GM19099 (cell line): ENCODE data around the gene MS4A3.

Experiments used
- POLR2A ChIP-seq: IDR thresholded peaks from 3 replicates; pipeline ENCODE4 v1.6.1; 2011; ENCODE audit warnings: low read depth; ENCODE audit not compliant: insufficient read length; ENCODE audit errors: extremely low read depth

MS4A3 gene, protein sequence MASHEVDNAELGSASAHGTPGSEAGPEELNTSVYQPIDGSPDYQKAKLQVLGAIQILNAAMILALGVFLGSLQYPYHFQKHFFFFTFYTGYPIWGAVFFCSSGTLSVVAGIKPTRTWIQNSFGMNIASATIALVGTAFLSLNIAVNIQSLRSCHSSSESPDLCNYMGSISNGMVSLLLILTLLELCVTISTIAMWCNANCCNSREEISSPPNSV

GRCh38 chr11:60056349-60056969 lies at the start of gene MS4A3:
TSS of gene MS4A3 (plus strand) at chr11:60056665. CDS start at chr11:60061161, 4,496 bp downstream.
- no peak for TF ChIP-seq POLR2A

DNA sequence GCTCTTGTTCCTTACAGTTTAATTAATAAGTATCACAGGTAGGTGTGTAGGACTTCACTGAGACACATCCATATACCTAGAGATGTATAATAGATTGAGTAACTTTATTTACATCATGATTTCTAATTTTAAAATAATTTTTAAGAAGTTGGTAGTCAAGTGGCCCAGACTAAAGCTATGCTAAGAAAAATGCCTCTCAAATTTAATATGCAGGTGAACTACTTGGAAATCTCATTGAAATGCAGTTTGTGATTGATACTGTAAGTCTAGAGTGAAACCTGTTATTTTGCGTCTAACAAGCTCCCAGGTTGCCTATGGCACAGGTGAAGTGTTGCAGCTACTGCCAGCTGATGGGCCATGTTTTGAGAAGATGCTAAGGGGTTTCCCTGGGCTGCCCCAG lies 39.6 kb upstream of the MS4A3 start, which contains the start of gene OOSP4B:
Gene OOSP4B, plus strand, starts transcription at position 301 of the 400 bp plus-strand sequence.
- TF ChIP-seq POLR2A, result no peak

DNA sequence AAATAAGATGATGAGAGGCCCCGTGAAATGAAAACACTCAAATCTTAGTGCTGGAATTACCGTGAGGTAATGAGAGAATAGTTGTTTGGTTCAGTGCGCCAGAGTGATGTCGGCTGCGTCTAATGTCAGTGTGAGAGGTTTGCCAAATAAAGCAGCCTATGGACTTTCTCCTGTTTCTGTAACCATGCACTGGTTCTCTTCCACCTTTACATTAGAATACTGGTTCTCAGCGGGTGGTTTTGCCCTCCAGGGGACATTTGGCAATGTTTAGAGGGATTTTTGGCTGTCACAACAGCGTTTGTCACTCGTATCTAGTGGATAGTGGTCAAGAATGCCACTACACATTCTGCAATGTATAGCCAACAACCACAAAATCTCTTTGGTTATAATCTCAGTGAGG lies 38.4 kb upstream of the MS4A3 start:
- no peak for TF ChIP-seq POLR2A

DNA sequence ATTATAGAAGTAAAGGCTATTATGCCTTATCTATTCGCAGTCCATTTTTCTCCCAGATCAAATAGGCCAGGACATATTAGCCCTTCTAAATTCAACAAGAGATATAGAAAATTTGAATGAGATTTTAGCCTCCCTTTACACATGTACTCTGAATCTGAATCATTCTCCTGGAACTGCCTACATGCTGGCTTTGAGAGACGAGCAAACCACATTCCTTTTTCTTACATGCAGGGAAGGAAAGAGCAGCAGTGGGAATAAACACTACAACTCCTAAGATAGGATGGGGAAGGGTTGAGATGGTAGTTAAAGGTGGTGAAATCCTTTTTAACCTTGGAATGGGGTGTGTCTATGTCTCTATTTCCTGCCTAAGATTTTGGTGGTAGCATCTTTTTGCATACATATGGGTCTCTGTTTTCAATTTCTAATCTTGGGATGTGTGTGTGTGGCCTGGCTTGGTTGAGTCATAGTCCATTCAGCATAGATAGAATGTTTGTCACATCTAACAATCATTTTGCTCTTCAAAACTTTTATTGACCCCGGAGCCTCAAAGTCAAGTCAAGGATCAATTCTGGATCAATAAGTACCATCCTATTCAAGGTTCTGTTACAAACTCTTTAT lies 27.3 kb upstream of the MS4A3 start:
- no peak for TF ChIP-seq POLR2A

DNA sequence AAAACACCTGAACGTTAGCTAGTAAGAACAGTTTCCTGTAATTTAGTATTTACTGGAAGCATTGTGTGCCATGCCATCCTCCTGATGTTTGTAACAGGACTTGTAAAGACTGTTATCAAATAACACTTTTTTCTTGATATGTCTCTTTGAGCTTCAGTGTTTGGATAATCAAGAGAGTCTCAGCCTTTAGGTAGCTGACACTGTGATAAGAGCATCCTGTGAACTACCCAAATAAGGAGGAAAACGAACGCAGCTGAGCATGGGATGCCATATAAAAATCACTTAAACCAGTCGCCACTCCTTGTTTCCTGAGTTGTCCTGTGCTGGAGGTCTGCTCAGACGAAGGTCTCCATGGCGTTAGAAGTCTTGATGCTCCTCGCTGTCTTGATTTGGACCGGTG lies 16.4 kb upstream of the MS4A3 start, which contains the start of gene OOSP2:
Gene OOSP2, plus strand, starts transcription at position 301 of the 400 bp plus-strand sequence. Its CDS starts 51 bp downstream, at position 352.
- no peak for TF ChIP-seq POLR2A

- no peak for TF ChIP-seq POLR2A
These were observed 2.6 kb downstream of the MS4A3 start for GRCh38 chr11:60059052-60059451.

GRCh38 chr11:60059521-60060240 lies 3.2 kb downstream of the MS4A3 start:
- TF ChIP-seq POLR2A, result no peak

- TF ChIP-seq POLR2A, result no peak
These were observed 7.6 kb downstream of the MS4A3 start for GRCh38 chr11:60064111-60064510.

GRCh38 chr11:60065801-60066200 lies 9.3 kb downstream of the MS4A3 start:
- TF ChIP-seq POLR2A, result no peak

DNA sequence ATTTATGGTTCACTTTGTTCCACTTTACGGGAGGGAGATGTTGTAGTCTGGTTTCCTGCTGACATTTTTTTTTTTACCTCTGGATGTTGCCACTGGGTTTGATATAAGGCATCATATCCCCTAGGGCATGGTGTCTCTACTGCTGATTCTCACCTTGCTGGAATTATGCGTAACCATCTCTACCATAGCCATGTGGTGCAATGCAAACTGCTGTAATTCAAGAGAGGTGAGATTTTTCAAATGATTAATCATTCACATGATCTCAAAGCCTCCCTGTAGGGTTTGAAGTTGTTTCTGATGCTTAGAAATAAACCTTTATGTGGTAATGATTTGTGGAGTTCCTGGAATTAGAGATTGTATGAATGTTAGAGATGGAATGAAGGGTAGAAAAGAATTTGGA lies 13.0 kb downstream of the MS4A3 start:
- no peak for TF ChIP-seq POLR2A

DNA sequence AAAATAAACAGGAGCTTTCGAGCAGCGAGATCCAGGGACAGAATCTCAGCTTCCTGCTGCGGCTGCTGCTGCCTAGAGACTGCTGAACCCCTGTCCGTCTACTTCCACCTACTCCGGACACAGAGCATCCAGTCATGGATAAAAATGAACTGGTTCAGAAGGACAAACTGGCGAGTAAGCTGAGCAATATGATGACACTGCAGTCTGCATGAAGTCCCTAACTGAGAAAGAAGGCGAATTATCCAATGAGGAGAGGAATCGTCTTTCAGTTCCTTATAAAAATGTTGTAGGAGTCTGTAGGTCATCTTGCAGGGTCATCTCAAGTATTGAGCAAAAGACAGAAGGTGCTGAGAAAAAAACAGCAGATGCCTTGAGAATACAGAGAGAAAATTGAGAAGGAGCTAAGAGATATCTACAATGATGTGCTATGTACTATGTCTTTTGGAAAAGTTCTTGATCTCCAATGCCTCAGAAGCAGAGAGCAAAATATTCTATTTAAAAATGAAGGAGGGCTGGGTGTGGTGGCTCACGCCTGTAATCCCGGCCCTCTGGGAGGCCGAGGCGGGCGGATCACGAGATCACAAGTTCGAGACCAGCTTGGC lies 20.9 kb downstream of the MS4A3 start:
- TF ChIP-seq POLR2A, result no peak

- TF ChIP-seq POLR2A, result no peak
These were observed 21.5 kb downstream of the MS4A3 start for GRCh38 chr11:60077981-60078380.

GRCh38 chr11:60078745-60079144 lies 22.3 kb downstream of the MS4A3 start:
- no peak for TF ChIP-seq POLR2A

DNA sequence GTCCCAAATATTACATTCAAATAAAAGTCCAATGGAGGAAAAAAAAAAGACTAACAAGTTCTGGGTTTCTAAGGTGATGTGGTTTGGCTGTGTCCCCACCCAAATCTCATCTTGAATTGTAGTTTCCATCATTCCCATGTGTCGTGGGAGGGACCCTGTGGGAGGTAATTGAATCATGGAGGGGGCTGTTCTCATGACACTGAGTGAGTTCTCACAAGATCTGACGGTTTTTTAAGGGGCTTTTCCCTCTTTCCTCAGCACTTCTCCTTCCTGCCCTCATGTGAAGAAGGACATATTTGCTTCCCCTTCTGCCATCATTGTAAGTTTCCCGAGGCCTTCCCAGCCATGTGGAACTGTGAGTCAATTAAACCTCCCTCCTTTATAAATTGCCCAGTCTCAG lies 24.1 kb downstream of the MS4A3 start:
- no peak for TF ChIP-seq POLR2A

DNA sequence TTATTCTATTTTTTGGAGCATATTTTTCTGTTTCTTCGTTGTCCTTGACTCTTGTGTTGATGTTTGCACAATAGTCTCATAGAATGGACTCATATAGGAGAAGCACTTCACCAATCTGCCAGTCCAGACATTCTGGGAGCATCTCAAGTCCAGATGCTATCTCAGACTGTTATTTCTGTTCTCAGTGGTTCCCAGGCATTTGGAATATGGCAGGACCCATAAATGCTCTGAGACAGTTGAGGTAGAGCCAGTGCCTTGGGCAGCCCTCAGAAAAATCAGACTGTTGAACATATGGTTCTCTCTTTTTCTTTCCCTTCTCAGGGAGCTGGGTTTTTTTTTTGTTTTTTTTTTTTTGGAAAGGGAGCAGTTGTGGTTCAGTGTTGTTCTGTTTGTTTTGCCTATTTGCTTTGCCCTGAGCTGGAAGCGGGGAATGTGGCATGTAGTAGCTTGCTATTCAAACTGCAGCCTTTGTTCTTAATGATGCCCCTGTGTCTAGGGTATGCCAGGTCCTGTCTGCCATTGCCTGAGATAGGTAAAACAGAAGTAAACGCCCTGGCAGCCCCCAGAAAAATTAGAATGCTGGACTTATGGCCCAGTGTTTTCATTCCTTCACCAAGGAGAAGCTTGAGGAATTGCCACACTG lies 28.3 kb downstream of the MS4A3 start:
- no peak for TF ChIP-seq POLR2A

- TF ChIP-seq POLR2A, result no peak
These were observed 29.4 kb downstream of the MS4A3 start for GRCh38 chr11:60085909-60086308.
